ENCODE data around the gene PODNL1. TPM values are rescaled to one million over a fixed set of nuclear protein-coding genes. Genes with fewer than 3 reads are reported as not detected.
A peak's percentile ranks its signal among the peaks of the same experiment; 100 is the strongest.

Gene PODNL1
- total RNA-seq, 2 donors from 2014 or later, result 4.1 to 4.4 TPM

GRCh38 chr19:13954185-13954584 is 16.0 kb upstream of the PODNL1 start:
- intact Hi-C loops (cut with DNase I), result loop anchor here (2.0 kb wide), 1 partner anchor 73 kb away; no protein-coding TSS in a partner anchor
- peaks cover 9% of the 10 kb centered on the region for H3K4me1 ChIP-seq
- no peak for DNase-seq
- H3K4me3 ChIP-seq, result no peak overlapping the region
- no peak overlapping the region for H3K27ac ChIP-seq
- no peak overlapping the region for H3K9ac ChIP-seq (ENCODE audit: low read depth in 2 of 2, low read length in 2 of 2)
- H3K27me3 ChIP-seq, result no peaks in the 10 kb centered on the region
- TF ChIP-seq CTCF (IDR thresholded peaks at IDR 0.05), result no peak
- peaks cover 19% of the 10 kb centered on the region for H3K36me3 ChIP-seq
- H3K9me3 ChIP-seq, result no peaks in the 10 kb centered on the region

- Histone ChIP-seq H3K36me3 (peaks cover 19% of the 10 kb centered on the region), H3K27ac (peak overlapping the region; percentile 59), H3K4me1 (peaks cover 9% of the 10 kb centered on the region), H3K27me3 (no peaks in the 10 kb centered on the region), H3K9ac (ENCODE audit: low read depth in 2 of 2, low read length in 2 of 2) (peak overlapping the region; percentile 71 to 95), H3K4me3 (peak overlapping the region; percentile 76), H3K9me3 (no peaks in the 10 kb centered on the region)
- intact Hi-C loops (cut with DNase I), result no loop called here
- TF ChIP-seq CTCF (IDR thresholded peaks at IDR 0.05), result no peak
- DNase-seq, result peak; percentile 80
Measured at GRCh38 chr19:13952931-13953531, 14.8 kb upstream of the PODNL1 start.

GRCh38 chr19:13952154-13952930 is 14.1 kb upstream of the PODNL1 start, which contains the start of gene DCAF15:
TSS of gene DCAF15 (plus strand) at chr19:13952509. CDS start at chr19:13952513, 4 bp downstream.
- Histone ChIP-seq H3K27me3 (no peaks in the 10 kb centered on the region), H3K9me3 (no peaks in the 10 kb centered on the region), H3K27ac (peak within 1 kb of the TSS; percentile 59), H3K9ac (ENCODE audit: low read depth in 2 of 2, low read length in 2 of 2) (peak within 1 kb of the TSS; percentile 93 to 95), H3K4me3 (peak within 1 kb of the TSS; percentile 76), H3K4me1 (peaks cover 9% of the 10 kb centered on the region), H3K36me3 (peaks cover 19% of the 10 kb centered on the region)
- intact Hi-C loops (cut with DNase I), result no loop called here
- TF ChIP-seq CTCF (IDR thresholded peaks at IDR 0.05), result no peak
- DNase-seq, result peak; percentile 99

GRCh38 chr19:13951799-13952153 is 13.6 kb upstream of the PODNL1 start:
- no peaks in the 10 kb centered on the region for H3K27me3 ChIP-seq
- H3K9me3 ChIP-seq, result no peaks in the 10 kb centered on the region
- no peak for DNase-seq
- H3K27ac ChIP-seq, result no peak overlapping the region
- H3K9ac ChIP-seq (ENCODE audit: low read depth in 2 of 2, low read length in 2 of 2), result no peak overlapping the region
- peak overlapping the region; percentile 22 for H3K4me3 ChIP-seq
- peaks cover 9% of the 10 kb centered on the region for H3K4me1 ChIP-seq
- intact Hi-C loops (cut with DNase I), result no loop called here
- peaks cover 17% of the 10 kb centered on the region for H3K36me3 ChIP-seq
- no peak for TF ChIP-seq CTCF (IDR thresholded peaks at IDR 0.05)

GRCh38 chr19:13951043-13951442 is 12.8 kb upstream of the PODNL1 start:
- intact Hi-C loops (cut with DNase I), result no loop called here
- Histone ChIP-seq H3K9ac (ENCODE audit: low read depth in 2 of 2, low read length in 2 of 2) (no peak overlapping the region), H3K27ac (no peak overlapping the region), H3K36me3 (peaks cover 9% of the 10 kb centered on the region), H3K4me3 (no peak overlapping the region), H3K9me3 (no peaks in the 10 kb centered on the region), H3K4me1 (peaks cover 9% of the 10 kb centered on the region), H3K27me3 (no peaks in the 10 kb centered on the region)
- no peak for TF ChIP-seq CTCF (IDR thresholded peaks at IDR 0.05)
- DNase-seq, result no peak
